ENCODE measurements around the gene HES1.

HES1 gene

DNA sequence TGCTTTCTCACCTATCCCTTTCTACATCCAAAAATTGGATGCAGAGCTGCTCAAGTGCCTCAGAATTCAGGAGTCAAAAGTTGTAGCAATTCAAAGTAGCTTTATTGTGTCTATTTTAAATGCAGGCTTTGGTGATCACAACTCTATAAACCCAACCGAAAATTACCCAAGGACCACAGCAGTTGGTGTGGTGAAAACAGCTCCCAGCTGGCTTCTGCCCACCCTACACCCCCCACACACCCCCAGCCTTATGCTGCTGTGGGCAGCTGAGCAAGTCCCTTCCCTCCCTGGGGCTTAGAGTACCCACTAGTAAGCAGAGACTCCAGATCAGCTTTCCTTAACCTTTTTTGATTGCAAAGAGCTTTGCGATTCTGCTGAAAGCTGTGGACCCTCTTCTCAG is 5.8 kb upstream of the HES1 start:
- Histone ChIP-seq H3K4me2 (ENCODE audit: low read depth, low read length, poor library complexity, severe bottlenecking) (no peak overlapping the region), H3K4me3 (ENCODE audit: insufficient read depth, low read length, poor library complexity, severe bottlenecking) (no peak overlapping the region), H2AFZ (ENCODE audit: low read depth, low read length, severe bottlenecking) (no peak overlapping the region), H3K9ac (ENCODE audit: low read length) (no peak overlapping the region), H3K36me3 (ENCODE audit: low read length) (no peaks in the 10 kb centered on the region), H3K79me2 (ENCODE audit: insufficient read depth, low read length) (no peaks in the 10 kb centered on the region), H3K9me3 (ENCODE audit: insufficient read depth, low read length) (no peaks in the 10 kb centered on the region), H3F3A (ENCODE audit: insufficient read depth) (peaks cover 37% of the 10 kb centered on the region), H3K27ac (ENCODE audit: low read depth, low read length) (no peak overlapping the region), H3K27me3 (ENCODE audit: low read length) (no peaks in the 10 kb centered on the region), H3K9me2 (replicated peaks; ENCODE audit: insufficient read depth, low read length) (no peaks in the 10 kb centered on the region), H4K20me1 (ENCODE audit: low read depth, low read length) (no peaks in the 10 kb centered on the region)
- TF ChIP-seq EZH2phosphoT487 (conservative IDR thresholded peaks at IDR 0.05; ENCODE audit: low read length) (no peak), CTCF (IDR thresholded peaks at IDR 0.05; ENCODE audit: insufficient read depth, low read length, poor library complexity, severe bottlenecking) (no peak)

DNA sequence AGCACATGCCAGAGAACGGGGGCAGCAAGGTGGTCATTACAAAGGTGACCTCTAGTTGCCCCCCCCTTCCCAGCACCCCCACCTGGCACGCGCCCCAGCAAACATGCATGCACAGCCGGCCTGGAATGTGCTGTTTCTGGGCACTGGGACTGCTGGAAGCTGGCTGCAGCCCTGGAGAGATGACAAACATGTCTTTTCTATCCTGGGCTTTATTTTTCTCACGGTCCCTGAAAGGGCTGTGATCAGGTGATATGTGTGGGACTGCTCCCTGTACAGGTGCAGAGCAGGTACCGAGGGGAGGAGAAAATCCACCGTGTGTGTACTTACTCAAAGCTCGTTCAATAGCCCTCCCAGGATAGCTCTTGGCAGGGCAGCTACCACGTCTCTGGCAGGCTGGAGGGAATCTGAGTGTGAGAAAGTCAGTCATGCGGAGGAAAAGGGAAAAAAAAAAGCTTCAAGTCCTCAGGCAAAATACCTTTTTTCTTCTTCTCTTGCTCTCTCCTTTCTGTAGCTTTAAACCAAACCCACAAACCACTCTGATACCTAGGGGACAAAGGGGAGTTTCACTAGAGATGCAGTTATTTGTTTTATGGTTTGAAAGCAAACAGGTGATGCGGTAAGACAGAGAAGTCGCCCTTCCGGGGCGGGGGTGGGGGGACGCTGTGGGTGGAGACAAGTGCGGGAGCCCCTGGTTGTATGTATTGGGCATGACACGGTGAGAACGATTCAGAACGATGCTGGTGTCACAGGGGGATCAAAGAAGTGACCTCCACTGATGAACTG is 5.0 kb upstream of the HES1 start:
- Histone ChIP-seq H3K27me3 (ENCODE audit: low read length) (no peaks in the 10 kb centered on the region), H3K27ac (ENCODE audit: low read depth, low read length) (peak overlapping the region; percentile 42)

DNA sequence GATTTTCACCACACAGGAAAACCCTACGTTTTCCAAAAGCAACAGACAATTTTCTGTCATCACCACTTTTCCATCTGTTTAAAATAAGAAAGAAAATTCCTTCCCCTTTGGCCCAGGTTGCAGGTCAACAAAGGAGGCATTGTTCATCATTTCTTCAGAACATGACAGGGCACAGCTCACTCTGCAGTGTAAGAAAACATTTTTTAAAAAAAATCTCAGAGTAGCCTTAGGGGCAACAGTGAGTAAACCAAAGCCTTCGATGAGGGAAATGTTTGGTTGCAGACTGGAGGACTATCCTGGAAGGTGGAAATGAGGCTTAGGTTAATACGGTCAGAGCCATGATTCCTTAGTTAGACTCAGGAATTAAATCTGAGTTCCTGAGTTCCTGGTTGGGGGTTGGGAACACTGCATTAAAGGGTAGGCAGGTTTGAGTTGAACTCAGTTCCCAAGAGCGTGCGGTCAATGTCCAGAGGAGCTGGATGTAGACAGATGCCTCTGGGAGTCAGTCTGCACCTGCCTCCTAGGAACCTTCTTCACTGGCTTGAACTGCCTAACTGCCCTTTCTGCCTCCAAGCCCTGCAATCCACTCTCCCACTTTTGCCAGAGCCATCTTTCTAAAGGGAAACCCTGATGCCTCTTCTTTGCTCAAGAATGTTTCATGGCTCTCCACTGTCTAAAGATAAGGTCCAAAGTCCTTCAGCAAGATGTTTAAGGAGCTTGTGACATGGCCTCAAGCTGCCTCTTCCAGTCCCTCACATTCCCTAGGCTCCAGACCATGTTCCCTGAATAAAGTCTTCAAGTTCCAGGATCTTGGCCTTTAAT is 3.3 kb upstream of the HES1 start:
- H3K9ac ChIP-seq (ENCODE audit: low read length), result no peak overlapping the region
- H2AFZ ChIP-seq (ENCODE audit: low read depth, low read length, severe bottlenecking), result no peak overlapping the region
- 0 out of 2 replicates have a peak, but pooled peaks cover 5% of the 10 kb centered on the region for H3K79me2 ChIP-seq (ENCODE audit: insufficient read depth, low read length)
- H3K9me3 ChIP-seq (ENCODE audit: insufficient read depth, low read length), result no peaks in the 10 kb centered on the region
- no peak for TF ChIP-seq EZH2phosphoT487 (conservative IDR thresholded peaks at IDR 0.05; ENCODE audit: low read length)
- no peak for TF ChIP-seq CTCF (IDR thresholded peaks at IDR 0.05; ENCODE audit: insufficient read depth, low read length, poor library complexity, severe bottlenecking)
- H3K36me3 ChIP-seq (ENCODE audit: low read length), result no peaks in the 10 kb centered on the region
- no peak overlapping the region for H3K4me3 ChIP-seq (ENCODE audit: insufficient read depth, low read length, poor library complexity, severe bottlenecking)
- H3K27me3 ChIP-seq (ENCODE audit: low read length), result no peaks in the 10 kb centered on the region
- H3K4me2 ChIP-seq (ENCODE audit: low read depth, low read length, poor library complexity, severe bottlenecking), result peak overlapping the region; percentile 48
- no peaks in the 10 kb centered on the region for H3K9me2 ChIP-seq (replicated peaks; ENCODE audit: insufficient read depth, low read length)
- H3F3A ChIP-seq (ENCODE audit: insufficient read depth), result peaks cover 50% of the 10 kb centered on the region
- no peaks in the 10 kb centered on the region for H4K20me1 ChIP-seq (ENCODE audit: low read depth, low read length)
- peak overlapping the region; percentile 4; the same call in 1 of the 2 replicates for H3K27ac ChIP-seq (ENCODE audit: low read depth, low read length)

More for the DNA sequence above, 5.0 kb upstream of the HES1 start:
- Histone ChIP-seq H3K9me3 (ENCODE audit: insufficient read depth, low read length) (no peaks in the 10 kb centered on the region), H3K79me2 (ENCODE audit: insufficient read depth, low read length) (0 out of 2 replicates have a peak, but pooled peaks cover under 1% of the 10 kb centered on the region), H2AFZ (ENCODE audit: low read depth, low read length, severe bottlenecking) (no peak overlapping the region), H4K20me1 (ENCODE audit: low read depth, low read length) (no peaks in the 10 kb centered on the region), H3F3A (ENCODE audit: insufficient read depth) (peaks cover 42% of the 10 kb centered on the region), H3K9me2 (replicated peaks; ENCODE audit: insufficient read depth, low read length) (no peaks in the 10 kb centered on the region), H3K4me3 (ENCODE audit: insufficient read depth, low read length, poor library complexity, severe bottlenecking) (peak overlapping the region; percentile 6), H3K9ac (ENCODE audit: low read length) (peak overlapping the region; percentile 19; the same call in 1 of the 2 replicates), H3K36me3 (ENCODE audit: low read length) (no peaks in the 10 kb centered on the region), H3K4me2 (ENCODE audit: low read depth, low read length, poor library complexity, severe bottlenecking) (peak overlapping the region; percentile 49)
- TF ChIP-seq EZH2phosphoT487 (conservative IDR thresholded peaks at IDR 0.05; ENCODE audit: low read length) (no peak), CTCF (IDR thresholded peaks at IDR 0.05; ENCODE audit: insufficient read depth, low read length, poor library complexity, severe bottlenecking) (no peak)

All from SU-DHL-6 (cell line).